ENCODE measurements around the gene HDHD5. TPM values are rescaled to one million over a fixed set of nuclear protein-coding genes. Genes with fewer than 3 reads are reported as not detected.

The HDHD5 gene
- total RNA-seq, 2 donors from 2014 or later: 39.4 to 53.0 TPM

GRCh38 chr22:17158176-17158567, 905 bp downstream of the HDHD5 start:
- Histone ChIP-seq H3K4me1 (ENCODE audit: control insufficient read depth, insufficient read depth, low read length) (no peaks in the 10 kb centered on the region), H3K27ac (ENCODE audit: low read depth, low read length) (no peak overlapping the region), H3K36me3 (ENCODE audit: control insufficient read depth, insufficient read depth, low read length) (peaks cover 7% of the 10 kb centered on the region), H3K4me3 (ENCODE audit: low read length) (peak overlapping the region; percentile 86), H3K9ac (ENCODE audit: extremely low read depth, low read length, poor library complexity, severe bottlenecking) (peak overlapping the region; percentile 47), H3K27me3 (ENCODE audit: control insufficient read depth, insufficient read depth, low read length, poor library complexity, severe bottlenecking) (no peaks in the 10 kb centered on the region), H3K9me3 (ENCODE audit: control insufficient read depth, low read length) (no peaks in the 10 kb centered on the region)
- no peak for TF ChIP-seq CTCF (conservative IDR thresholded peaks at IDR 0.05)
- no peaks in the 10 kb centered on the region for H3K27me3 Mint-ChIP-seq (ENCODE audit: insufficient read depth)
- H3K27ac Mint-ChIP-seq: peak overlapping the region; percentile 48
- peaks cover 2% of the 10 kb centered on the region for H3K36me3 Mint-ChIP-seq (ENCODE audit: low read depth)
- DNase-seq: no peak
- peak overlapping the region; percentile 69 for H3K4me3 Mint-ChIP-seq
- H3K9me3 Mint-ChIP-seq: no peaks in the 10 kb centered on the region
- WGBS, 2 experiments (ENCODE audit: insufficient coverage in 1 of 2, insufficient read length in 1 of 2): 68 to 70% methylated on average over 11 to 17 of the region's 17 CpGs
- peaks cover 8% of the 10 kb centered on the region for H3K4me1 Mint-ChIP-seq

DNA sequence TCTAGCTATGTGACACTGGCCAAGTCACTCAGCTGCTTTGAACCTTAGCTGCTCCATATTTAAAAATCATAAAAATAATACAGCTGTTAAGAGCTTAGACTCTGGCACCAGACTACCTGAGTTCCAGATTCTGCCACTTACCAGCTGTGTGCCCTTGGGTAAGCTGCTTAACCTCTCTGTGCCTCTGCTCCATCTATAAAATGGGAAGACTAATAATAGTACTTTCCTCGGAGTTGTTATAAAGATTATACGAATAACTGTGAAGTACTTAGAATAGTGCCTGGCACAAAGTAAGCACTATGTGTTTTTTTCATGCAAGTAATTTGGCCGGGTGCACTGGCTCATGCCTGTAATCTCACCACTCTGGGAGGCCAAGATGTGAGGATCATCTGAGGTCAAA, 1.4 kb downstream of the HDHD5 start:
- H3K9ac ChIP-seq (ENCODE audit: extremely low read depth, low read length, poor library complexity, severe bottlenecking): no peak overlapping the region
- 89 to 95% methylated on average over 2 to 3 of the region's 3 CpGs for WGBS, 2 experiments (ENCODE audit: insufficient coverage in 1 of 2, insufficient read length in 1 of 2)
- Mint-ChIP-seq H3K36me3 (ENCODE audit: low read depth) (peaks cover 2% of the 10 kb centered on the region), H3K27me3 (ENCODE audit: insufficient read depth) (no peaks in the 10 kb centered on the region), H3K9me3 (no peaks in the 10 kb centered on the region), H3K27ac (no peak overlapping the region), H3K4me3 (peak overlapping the region; percentile 69), H3K4me1 (peaks cover 8% of the 10 kb centered on the region)
- no peaks in the 10 kb centered on the region for H3K4me1 ChIP-seq (ENCODE audit: control insufficient read depth, insufficient read depth, low read length)
- H3K4me3 ChIP-seq (ENCODE audit: low read length): peak overlapping the region; percentile 86
- peaks cover 7% of the 10 kb centered on the region for H3K36me3 ChIP-seq (ENCODE audit: control insufficient read depth, insufficient read depth, low read length)
- no peaks in the 10 kb centered on the region for H3K9me3 ChIP-seq (ENCODE audit: control insufficient read depth, low read length)
- H3K27me3 ChIP-seq (ENCODE audit: control insufficient read depth, insufficient read depth, low read length, poor library complexity, severe bottlenecking): no peaks in the 10 kb centered on the region
- DNase-seq: no peak
- H3K27ac ChIP-seq (ENCODE audit: low read depth, low read length): no peak overlapping the region
- TF ChIP-seq CTCF (conservative IDR thresholded peaks at IDR 0.05): no peak

- peaks cover 7% of the 10 kb centered on the region for H3K36me3 ChIP-seq (ENCODE audit: control insufficient read depth, insufficient read depth, low read length)
- no peaks in the 10 kb centered on the region for H3K27me3 Mint-ChIP-seq (ENCODE audit: insufficient read depth)
- H3K4me3 ChIP-seq (ENCODE audit: low read length): no peak overlapping the region
- whole genome bisulfite sequencing, 2 experiments (ENCODE audit: insufficient coverage in 1 of 2, insufficient read length in 1 of 2): 90 to 92% methylated on average over 2 to 3 of the region's 3 CpGs
- no peak for TF ChIP-seq CTCF (conservative IDR thresholded peaks at IDR 0.05)
- H3K9ac ChIP-seq (ENCODE audit: extremely low read depth, low read length, poor library complexity, severe bottlenecking): no peak overlapping the region
- H3K9me3 Mint-ChIP-seq: no peaks in the 10 kb centered on the region
- no peak for DNase-seq
- no peak overlapping the region for H3K27ac Mint-ChIP-seq
- H3K27ac ChIP-seq (ENCODE audit: low read depth, low read length): no peak overlapping the region
- H3K4me1 Mint-ChIP-seq: peaks cover 13% of the 10 kb centered on the region
- no peaks in the 10 kb centered on the region for H3K4me1 ChIP-seq (ENCODE audit: control insufficient read depth, insufficient read depth, low read length)
- no peak overlapping the region for H3K4me3 Mint-ChIP-seq
- peaks cover 2% of the 10 kb centered on the region for H3K36me3 Mint-ChIP-seq (ENCODE audit: low read depth)
- no peaks in the 10 kb centered on the region for H3K9me3 ChIP-seq (ENCODE audit: control insufficient read depth, low read length)
- no peaks in the 10 kb centered on the region for H3K27me3 ChIP-seq (ENCODE audit: control insufficient read depth, insufficient read depth, low read length, poor library complexity, severe bottlenecking)
These were observed 3.1 kb downstream of the HDHD5 start for GRCh38 chr22:17155941-17156340.

Measured in endodermal cell (in vitro differentiated cells).